Left kidney (tissue), 2 donors: ENCODE data around the gene FSTL1. TPM values are rescaled to one million over a fixed set of nuclear protein-coding genes. Genes with fewer than 3 reads are reported as not detected.
A peak's percentile ranks its signal among the peaks of the same experiment; 100 is the strongest.
"Not testable (repeated sequence)": the region's sequence is repeated elsewhere in the genome, so short reads cannot be mapped to it uniquely, and the experiment has no call there.

Experiments
- DNase-seq: peaks from one replicate; pipeline ENCODE4 v3.0.0-alpha.2; 2013
- polyA plus RNA-seq: library from polyadenylated mRNA; unstranded; fragments of 120-200 nt; gene quantifications from one replicate; pipeline ENCODE4 v1.2.1, GENCODE V29; 2013; ENCODE audit not compliant: insufficient read length

FSTL1 gene
- polyA plus RNA-seq, 1 donor: 519 TPM

- DNase-seq: no peak
Measured at GRCh38 chr3:120418866-120419490, 31.8 kb downstream of the FSTL1 start.

- no peak for DNase-seq
Measured at GRCh38 chr3:120418446-120418845, 32.3 kb downstream of the FSTL1 start.

GRCh38 chr3:120417272-120417911, 33.4 kb downstream of the FSTL1 start:
- peak; percentile 98 for DNase-seq

GRCh38 chr3:120416868-120417267, 33.9 kb downstream of the FSTL1 start:
- no peak for DNase-seq

- DNase-seq: no peak
Measured at GRCh38 chr3:120415756-120416155, 35.0 kb downstream of the FSTL1 start.

GRCh38 chr3:120410541-120410940, 40.3 kb downstream of the FSTL1 start:
- DNase-seq: no peak

- DNase-seq: no peak
Measured at GRCh38 chr3:120410116-120410515, 40.7 kb downstream of the FSTL1 start.

GRCh38 chr3:120407508-120408287, 43.1 kb downstream of the FSTL1 start:
- no peak for DNase-seq

GRCh38 chr3:120404876-120405275, 45.9 kb downstream of the FSTL1 start:
- DNase-seq: no peak

- no peak for DNase-seq
Measured at GRCh38 chr3:120402257-120402656, 48.5 kb downstream of the FSTL1 start.

- DNase-seq: no peak
Measured at GRCh38 chr3:120399372-120399771, 51.4 kb downstream of the FSTL1 start.

- DNase-seq: no peak
Measured at GRCh38 chr3:120396469-120396868, 54.3 kb downstream of the FSTL1 start.

- DNase-seq: no peak
Measured at GRCh38 chr3:120394347-120394746, 56.4 kb downstream of the FSTL1 start.

GRCh38 chr3:120393761-120394160, 57.0 kb downstream of the FSTL1 start:
- DNase-seq: no peak

GRCh38 chr3:120393243-120393642, 57.5 kb downstream of the FSTL1 start:
- DNase-seq: no peak

GRCh38 chr3:120382941-120383447, 67.8 kb downstream of the FSTL1 start:
- no peak for DNase-seq

- no peak for DNase-seq
Measured at GRCh38 chr3:120381503-120381902, 69.3 kb downstream of the FSTL1 start.

- DNase-seq: not testable (repeated sequence)
Measured at GRCh38 chr3:120377948-120378347, 72.8 kb downstream of the FSTL1 start.

- no peak for DNase-seq
Measured at GRCh38 chr3:120370463-120370862, 80.3 kb downstream of the FSTL1 start.

GRCh38 chr3:120369037-120369467, 81.7 kb downstream of the FSTL1 start:
- no peak for DNase-seq

GRCh38 chr3:120368172-120368571, 82.6 kb downstream of the FSTL1 start:
- DNase-seq: no peak

- no peak for DNase-seq
Measured at GRCh38 chr3:120364821-120365220, 86.0 kb downstream of the FSTL1 start.

- no peak for DNase-seq
Measured at GRCh38 chr3:120364101-120364500, 86.7 kb downstream of the FSTL1 start.
